ENCODE results near the gene NINJ2. TPM values are rescaled to one million over a fixed set of nuclear protein-coding genes. Genes with fewer than 3 reads are reported as not detected.

The NINJ2 gene
- total and polyA plus RNA-seq, 12 donors: 1.9 to 25.7 (median 8.3) TPM

GRCh38 chr12:559906-560455, 103.3 kb downstream of the NINJ2 start:
- TF ChIP-seq, protein P1, sequence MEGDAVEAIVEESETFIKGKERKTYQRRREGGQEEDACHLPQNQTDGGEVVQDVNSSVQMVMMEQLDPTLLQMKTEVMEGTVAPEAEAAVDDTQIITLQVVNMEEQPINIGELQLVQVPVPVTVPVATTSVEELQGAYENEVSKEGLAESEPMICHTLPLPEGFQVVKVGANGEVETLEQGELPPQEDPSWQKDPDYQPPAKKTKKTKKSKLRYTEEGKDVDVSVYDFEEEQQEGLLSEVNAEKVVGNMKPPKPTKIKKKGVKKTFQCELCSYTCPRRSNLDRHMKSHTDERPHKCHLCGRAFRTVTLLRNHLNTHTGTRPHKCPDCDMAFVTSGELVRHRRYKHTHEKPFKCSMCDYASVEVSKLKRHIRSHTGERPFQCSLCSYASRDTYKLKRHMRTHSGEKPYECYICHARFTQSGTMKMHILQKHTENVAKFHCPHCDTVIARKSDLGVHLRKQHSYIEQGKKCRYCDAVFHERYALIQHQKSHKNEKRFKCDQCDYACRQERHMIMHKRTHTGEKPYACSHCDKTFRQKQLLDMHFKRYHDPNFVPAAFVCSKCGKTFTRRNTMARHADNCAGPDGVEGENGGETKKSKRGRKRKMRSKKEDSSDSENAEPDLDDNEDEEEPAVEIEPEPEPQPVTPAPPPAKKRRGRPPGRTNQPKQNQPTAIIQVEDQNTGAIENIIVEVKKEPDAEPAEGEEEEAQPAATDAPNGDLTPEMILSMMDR (IDR thresholded peaks at IDR 0.05): no peak
- Histone ChIP-seq H3K27ac (no peak overlapping the region), H3K4me3 (no peak overlapping the region), H3K4me1 (peaks cover 0 to 55% (median 6%) of the 10 kb centered on the region in 9 donors), H3K36me3 (peaks cover 0 to 59% (median 0%) of the 10 kb centered on the region in 9 donors), H3K9me3 (no peaks in the 10 kb centered on the region), H3K27me3 (no peaks in the 10 kb centered on the region)
- DNase-seq: no peak
- intact Hi-C loops (cut with DNase I): loop anchor here in 7 of 10 donors (10.0 kb wide), 5 partner anchors 255 to 1025 kb away; partner anchors contain the start of gene RAD52 (in 1 of the 7)
- 84 to 89% methylated on average over 14 of the region's 14 CpGs for WGBS, 2 donors
- no peak for ATAC-seq

GRCh38 chr12:559208-559905, 103.9 kb downstream of the NINJ2 start:
- H3K36me3 ChIP-seq: peaks cover 0 to 54% (median 0%) of the 10 kb centered on the region in 9 donors
- H3K9me3 ChIP-seq: no peaks in the 10 kb centered on the region
- DNase-seq (no peak), ATAC-seq (no peak)
- H3K27me3 ChIP-seq: no peaks in the 10 kb centered on the region
- H3K27ac ChIP-seq: no peak overlapping the region
- H3K4me3 ChIP-seq: no peak overlapping the region
- 83 to 86% methylated on average over 21 of the region's 21 CpGs for WGBS, 2 donors
- H3K4me1 ChIP-seq: peaks cover 0 to 52% (median 6%) of the 10 kb centered on the region in 9 donors
- TF ChIP-seq, protein P1 (IDR thresholded peaks at IDR 0.05): no peak
- intact Hi-C loops (cut with DNase I): no loop called here

GRCh38 chr12:558580-558979, 104.7 kb downstream of the NINJ2 start:
- intact Hi-C loops (cut with DNase I): no loop called here
- no peak for DNase-seq
- Histone ChIP-seq H3K9me3 (no peaks in the 10 kb centered on the region), H3K27ac (no peak overlapping the region), H3K4me3 (no peak overlapping the region), H3K36me3 (peaks cover 0 to 51% (median 0%) of the 10 kb centered on the region in 9 donors), H3K4me1 (peaks cover 3 to 51% (median 11%) of the 10 kb centered on the region in 9 donors), H3K27me3 (no peaks in the 10 kb centered on the region)
- TF ChIP-seq, protein P1 (IDR thresholded peaks at IDR 0.05): no peak
- no peak for ATAC-seq
- WGBS, 2 donors: 61 to 66% methylated on average over 4 of the region's 4 CpGs

GRCh38 chr12:556498-556897, 106.7 kb downstream of the NINJ2 start:
- TF ChIP-seq, protein P1 (IDR thresholded peaks at IDR 0.05): no peak
- H3K4me1 ChIP-seq: peaks cover 14 to 44% (median 26%) of the 10 kb centered on the region in 9 donors
- H3K27ac ChIP-seq: no peak overlapping the region
- no peaks in the 10 kb centered on the region for H3K27me3 ChIP-seq
- DNase-seq: no peak
- H3K36me3 ChIP-seq: peaks cover 0 to 40% (median 0%) of the 10 kb centered on the region in 9 donors
- no peak overlapping the region for H3K4me3 ChIP-seq
- H3K9me3 ChIP-seq: no peaks in the 10 kb centered on the region
- intact Hi-C loops (cut with DNase I): no loop called here
- 69 to 75% methylated on average over 20 of the region's 20 CpGs for WGBS, 2 donors
- no peak for ATAC-seq
